Measurements from ENCODE around the gene FAT1.

Gene FAT1

GRCh38 chr4:186722796-186723291 is 812 bp downstream of the FAT1 start:
- DNase-seq = no peak

GRCh38 chr4:186719925-186720694 is 3.5 kb downstream of the FAT1 start:
- no peak for DNase-seq

- no peak for DNase-seq
Measured at GRCh38 chr4:186717556-186717955, 6.1 kb downstream of the FAT1 start.

GRCh38 chr4:186715077-186715476 is 8.6 kb downstream of the FAT1 start:
- no peak for DNase-seq

- DNase-seq = no peak
Measured at GRCh38 chr4:186714006-186714675, 9.5 kb downstream of the FAT1 start.

GRCh38 chr4:186712690-186713089 is 11.0 kb downstream of the FAT1 start:
- DNase-seq = no peak

GRCh38 chr4:186710521-186711119 is 13.0 kb downstream of the FAT1 start:
- no peak for DNase-seq

- DNase-seq = no peak
Measured at GRCh38 chr4:186709517-186709916, 14.1 kb downstream of the FAT1 start.

- DNase-seq = no peak
Measured at GRCh38 chr4:186708554-186708953, 15.1 kb downstream of the FAT1 start.

GRCh38 chr4:186707996-186708395 is 15.7 kb downstream of the FAT1 start:
- no peak for DNase-seq

- no peak for DNase-seq
Measured at GRCh38 chr4:186707574-186707973, 16.1 kb downstream of the FAT1 start.

GRCh38 chr4:186704057-186704456 is 19.6 kb downstream of the FAT1 start:
- DNase-seq = no peak

GRCh38 chr4:186703510-186703909 is 20.1 kb downstream of the FAT1 start:
- no peak for DNase-seq

- DNase-seq = no peak
Measured at GRCh38 chr4:186702940-186703339, 20.7 kb downstream of the FAT1 start.

GRCh38 chr4:186702297-186702696 is 21.4 kb downstream of the FAT1 start:
- no peak for DNase-seq

- DNase-seq = no peak
Measured at GRCh38 chr4:186701788-186702187, 21.9 kb downstream of the FAT1 start.

GRCh38 chr4:186701273-186701672 is 22.4 kb downstream of the FAT1 start:
- DNase-seq = no peak

- DNase-seq = no peak
Measured at GRCh38 chr4:186700746-186701145, 22.9 kb downstream of the FAT1 start.

GRCh38 chr4:186699881-186700397 is 23.7 kb downstream of the FAT1 start:
- no peak for DNase-seq

- no peak for DNase-seq
Measured at GRCh38 chr4:186699298-186699697, 24.4 kb downstream of the FAT1 start.

GRCh38 chr4:186698525-186698924 is 25.1 kb downstream of the FAT1 start:
- DNase-seq = no peak

- no peak for DNase-seq
Measured at GRCh38 chr4:186698028-186698427, 25.6 kb downstream of the FAT1 start.

- DNase-seq = no peak
Measured at GRCh38 chr4:186695392-186695791, 28.3 kb downstream of the FAT1 start.

- DNase-seq = no peak
Measured at GRCh38 chr4:186693894-186694293, 29.8 kb downstream of the FAT1 start.

Data from stimulated activated CD4-positive, alpha-beta T cell treated with anti-CD3 and anti-CD28 coated beads, Interleukin-1b, Interleukin-23, amount 100 ng/mL, for 48 hours (primary cell).